Measurements from ENCODE around the gene TRAPPC14. TPM values are rescaled to one million over a fixed set of nuclear protein-coding genes. Genes with fewer than 3 reads are reported as not detected.
"Not testable (repeated sequence)": the region's sequence is repeated elsewhere in the genome, so short reads cannot be mapped to it uniquely, and the experiment has no call there.

Gene TRAPPC14
- total and polyA plus RNA-seq, 2 of the 8 experiments (the other 6 are each of a cell fraction or from before 2014, with no cell fraction given) = 11.9 to 22.1 TPM

GRCh38 chr7:100192969-100193368 is 34.4 kb upstream of the TRAPPC14 start (continued):
- TF ChIP-seq YY1 (IDR thresholded peaks at IDR 0.05; ENCODE audit: low read depth, low read length) (no peak), MAX (IDR thresholded peaks at IDR 0.05) (no peak), BACH1 (IDR thresholded peaks at IDR 0.05; ENCODE audit: low read length) (no peak), KDM1A (IDR thresholded peaks at IDR 0.05; ENCODE audit: borderline replicate concordance, low read length) (no peak), ASH2L (IDR thresholded peaks at IDR 0.05; ENCODE audit: low read length) (no peak), RXRA (IDR thresholded peaks at IDR 0.05; ENCODE audit: insufficient read depth, low read depth, low read length) (no peak), BCL11A (IDR thresholded peaks at IDR 0.05; ENCODE audit: low read depth in 2 of 2, low read length in 2 of 2) (no peak), CHD1 (IDR thresholded peaks at IDR 0.05; ENCODE audit: low read depth, low read length) (no peak)

GRCh38 chr7:100192281-100192862 is 33.8 kb upstream of the TRAPPC14 start:
- DNase-seq (ENCODE audit: low read depth in 1 of 2, low spot score in 2 of 2); H3K27ac ChIP-seq (ENCODE audit: low read depth, low read length); H3K9ac ChIP-seq (replicated peaks in 1 of 4; ENCODE audit: extremely low read depth in 1 of 4, low read depth in 3 of 4, low read length in 3 of 4); H2BK5ac ChIP-seq (ENCODE audit: low read depth, low read length); H3K56ac ChIP-seq (replicated peaks; ENCODE audit: insufficient read length, low read depth, low read length); H4K91ac ChIP-seq (replicated peaks; ENCODE audit: insufficient read length, low read length); POLR2A ChIA-PET (ENCODE audit: partially characterized antibody); H2AFZ ChIP-seq (ENCODE audit: low read length); H3K4me3 ChIP-seq (ENCODE audit: extremely low read depth in 1 of 4, insufficient read depth in 2 of 4, low read depth in 3 of 4, low read length in 4 of 4); H2AK5ac ChIP-seq (ENCODE audit: low read depth, low read length); H2BK120ac ChIP-seq (replicated peaks; ENCODE audit: low read depth, low read length); H3K79me2 ChIP-seq (ENCODE audit: control insufficient read depth in 1 of 2, insufficient read depth in 2 of 2, low read length in 2 of 2); H3K18ac ChIP-seq (ENCODE audit: extremely low read depth, low read length); H3K4me2 ChIP-seq (ENCODE audit: insufficient read depth in 1 of 2, low read depth in 2 of 2, low read length in 2 of 2); H3K4me1 ChIP-seq (replicated peaks in 1 of 4; ENCODE audit: control insufficient read depth in 3 of 4, insufficient read depth in 4 of 4, low read length in 3 of 4); H2BK12ac ChIP-seq (ENCODE audit: low read depth, low read length); H3K4ac ChIP-seq (replicated peaks; ENCODE audit: insufficient read length, low read depth, low read length); H2BK15ac ChIP-seq (ENCODE audit: low read length); H4K8ac ChIP-seq (ENCODE audit: extremely low read depth, insufficient read depth, low read length); H3K23me2 ChIP-seq (ENCODE audit: low read depth, low read length); H3K27me3 ChIP-seq (replicated peaks in 1 of 4; ENCODE audit: control insufficient read depth in 3 of 4, extremely low read depth in 1 of 4, insufficient read depth in 3 of 4, low read length in 3 of 4); H3K9me3 ChIP-seq (ENCODE audit: insufficient read depth in 2 of 2, low read depth in 1 of 2, low read length in 1 of 2); H3K36me3 ChIP-seq (ENCODE audit: control insufficient read depth in 2 of 4, insufficient read depth in 4 of 4, low read length in 3 of 4); H3K79me1 ChIP-seq (ENCODE audit: low read depth, low read length); H4K5ac ChIP-seq (ENCODE audit: insufficient read length, low read depth, low read length); FAIRE-seq; H4K20me1 ChIP-seq (replicated peaks in 1 of 2; ENCODE audit: control insufficient read depth in 1 of 2, insufficient read depth in 2 of 2, low read length in 2 of 2); H3K14ac ChIP-seq (ENCODE audit: insufficient read length); H2BK20ac ChIP-seq (ENCODE audit: low read length); H3K23ac ChIP-seq (ENCODE audit: insufficient read length): not testable (repeated sequence)
- CTCF ChIA-PET (ENCODE audit: partially characterized antibody) = interaction anchor here (1.2 to 3.2 kb wide), 3 partner anchors 10 to 140 kb away, joined by 3 to 17 read pairs (median 5); no protein-coding TSS in a partner anchor
- 91% methylated on average over 6 of the region's 6 CpGs; no CpG with 5 or more reads in 1 of the 2 experiments for WGBS, 2 experiments (ENCODE audit: extremely low coverage in 1 of 2, insufficient coverage in 1 of 2, insufficient read length in 1 of 2, insufficient replicate concordance in 2 of 2, low coverage in 1 of 2, low lambda C conversion rate in 2 of 2, missing lambda C conversion rate in 1 of 2)

Measured in H1 (cell line).